HCT116 (cell line): ENCODE data around the gene TBX3. TPM values are rescaled to one million over a fixed set of nuclear protein-coding genes. Genes with fewer than 3 reads are reported as not detected.

Source experiments
- ATAC-seq: fragments of 200-7000 bp; cut with Tn5 transposase; 2 replicates; pipeline ENCODE4 v1.9.1; 2020; ENCODE audit warnings: mild to moderate bottlenecking, moderate library complexity
- BruUV-seq: library from RNA; stranded (reverse); fragments of 400-500 nt; replicated peaks from 2 replicates; lab custom pipeline; 2021; lab: Mats Ljungman, UMichigan
- CTCF ChIA-PET: fragments of 300-600 bp; sonication (Branson Sonifier 250); formaldehyde crosslinking; loops from one replicate; lab custom pipeline; 2021; ENCODE audit warnings: antibody characterized with exemption; lab: Charles Lee
- POLR2A ChIA-PET: fragments of 300-600, 350-600 bp; sonication (Branson Sonifier 250); formaldehyde crosslinking; loops from one replicate; lab custom pipeline; 2021; ENCODE audit warnings: antibody characterized with exemption; lab: Charles Lee
- RAD21 ChIA-PET, 2 experiments: fragments of 300-600 bp; sonication (Branson Sonifier 250); formaldehyde crosslinking; loops; one replicate each; lab custom pipeline; 2023; ENCODE audit warnings: low total read pairs in 2 of 2; ENCODE audit not compliant: uncharacterized antibody in 2 of 2, unreplicated experiment in 2 of 2, low non-redundant PET in 1 of 2; lab: Charles Lee
- DNase-seq: peaks from one replicate; pipeline ENCODE4 v3.0.0-alpha.2; 2010; ENCODE audit warnings: low read depth, low spot score
- H2AFZ ChIP-seq: fragments of 200-600 bp; shearing (Covaris generic), sonication (generic); 2 replicates; pipeline ENCODE4 v1.6.1; 2017; ENCODE audit warnings: low read depth, mixed run types, mixed read lengths, antibody characterized with exemption, low read length; ENCODE audit not compliant: poor library complexity, severe bottlenecking
- H3K27ac ChIP-seq: 2 replicates; pipeline ENCODE4 v1.5.1; 2012; ENCODE audit warnings: low read depth, low read length
- H3K27me3 ChIP-seq: fragments of 200-600 bp; sonication (generic); 2 replicates; pipeline ENCODE4 v1.6.1; 2016; ENCODE audit warnings: mixed run types, low read length, mixed read lengths; ENCODE audit not compliant: insufficient read depth
- H3K36me3 ChIP-seq, 2 experiments: fragments of 200-500 bp in 1 of 2; fragments of 200-600 bp in 1 of 2; sonication (Bioruptor generic) in 1 of 2; sonication (generic) in 1 of 2; 2 replicates each; pipeline versions ENCODE4 v1.5.1 to v1.6.1; 2014 to 2016; ENCODE audit warnings: low read length in 2 of 2, inconsistent platforms in 1 of 2, mixed read lengths in 1 of 2, mixed run types in 1 of 2; ENCODE audit not compliant: insufficient read depth in 2 of 2, control insufficient read depth in 1 of 2
- H3K4me1 ChIP-seq, 2 experiments: fragments of 200-600 bp in 1 of 2; sonication (generic) in 1 of 2; 2 replicates each; pipeline versions ENCODE4 v1.5.1 to v1.6.1; 2012 to 2017; ENCODE audit warnings: low read length in 2 of 2, inconsistent platforms in 1 of 2, mild to moderate bottlenecking in 1 of 2, mixed read lengths in 1 of 2, mixed run types in 1 of 2, moderate library complexity in 1 of 2; ENCODE audit not compliant: insufficient read depth in 2 of 2, control insufficient read depth in 1 of 2
- H3K4me2 ChIP-seq: fragments of 200-600 bp; sonication (generic); 2 replicates; pipeline ENCODE4 v1.6.1; 2017; ENCODE audit warnings: mixed run types, low read length, mixed read lengths
- H3K4me3 ChIP-seq, 2 experiments: fragments of 200-600 bp in 1 of 2; sonication (generic) in 1 of 2; replicated peaks in 1 of 2; 2 replicates each; pipeline ENCODE4 v1.5.1; 2011 to 2016; ENCODE audit warnings: low read length in 2 of 2, control low read depth in 1 of 2, low read depth in 1 of 2, mild to moderate bottlenecking in 1 of 2, mixed read lengths in 1 of 2, mixed run types in 1 of 2
- H3K79me2 ChIP-seq: fragments of 200-600 bp; sonication (generic); 2 replicates; pipeline ENCODE4 v1.6.1; 2017; ENCODE audit warnings: mild to moderate bottlenecking, mixed run types, low read length, moderate library complexity, mixed read lengths; ENCODE audit not compliant: insufficient read depth
- H3K9ac ChIP-seq: fragments of 200-600 bp; sonication (generic); 2 replicates; pipeline ENCODE4 v1.6.1; 2016; ENCODE audit warnings: low read length, mixed read lengths
- H3K9me2 ChIP-seq: fragments of 200-600 bp; sonication (generic), shearing (Covaris generic); 2 replicates; pipeline ENCODE4 v1.6.1; 2017; ENCODE audit warnings: mixed run types, mild to moderate bottlenecking, moderate library complexity; ENCODE audit not compliant: insufficient read depth
- H3K9me3 ChIP-seq, 2 experiments: fragments of 200-500 bp in 1 of 2; fragments of 200-600 bp in 1 of 2; sonication (Bioruptor generic) in 1 of 2; sonication (generic) in 1 of 2; 2 replicates each; pipeline ENCODE4 v1.6.1; 2014 to 2017; ENCODE audit warnings: low read length in 2 of 2, mixed read lengths in 2 of 2, inconsistent platforms in 1 of 2, low read depth in 1 of 2, mild to moderate bottlenecking in 1 of 2, mixed run types in 1 of 2, moderate library complexity in 1 of 2; ENCODE audit not compliant: control insufficient read depth in 1 of 2, insufficient read depth in 1 of 2
- H4K20me1 ChIP-seq: fragments of 200-600 bp; sonication (generic), shearing (Covaris generic); 2 replicates; pipeline ENCODE4 v1.6.1; 2017; ENCODE audit warnings: mixed run types, mild to moderate bottlenecking, moderate library complexity; ENCODE audit not compliant: insufficient read depth
- ATF3 ChIP-seq: IDR thresholded peaks from 2 replicates; pipeline ENCODE4 v1.6.1; 2012
- CBX3 ChIP-seq: IDR thresholded peaks from 2 replicates; pipeline ENCODE4 v1.6.1; 2012; ENCODE audit warnings: low read depth
- CTCF ChIP-seq, 3 experiments: fragments of 200-600 bp in 1 of 3; sonication (generic) in 1 of 3; IDR thresholded peaks in 2 of 3; conservative IDR thresholded peaks in 1 of 3; 2 replicates each; pipeline ENCODE4 v1.5.1; 2012 to 2017; ENCODE audit warnings: low read depth in 2 of 3, low read length in 2 of 3, antibody characterized with exemption in 1 of 3, borderline replicate concordance in 1 of 3, control low read depth in 1 of 3, mild to moderate bottlenecking in 1 of 3, mixed read lengths in 1 of 3, mixed run types in 1 of 3, moderate library complexity in 1 of 3; ENCODE audit not compliant: insufficient read depth in 1 of 3
- EGR1 ChIP-seq: IDR thresholded peaks from 2 replicates; pipeline ENCODE4 v1.6.1; 2012; ENCODE audit warnings: low read depth
- ELF1 ChIP-seq: IDR thresholded peaks from 2 replicates; pipeline ENCODE4 v1.6.1; 2012; ENCODE audit warnings: low read depth, borderline replicate concordance
- EZH2 ChIP-seq: fragments of 200-600 bp; sonication (generic); IDR thresholded peaks from 2 replicates; pipeline ENCODE4 v1.6.1; 2017; ENCODE audit warnings: antibody characterized with exemption, mixed run types
- FOSL1 ChIP-seq: IDR thresholded peaks from 2 replicates; pipeline ENCODE4 v1.6.1; 2012; ENCODE audit warnings: low read depth
- MAX ChIP-seq: IDR thresholded peaks from 2 replicates; pipeline ENCODE4 v1.6.1; 2012
- POLR2A ChIP-seq: IDR thresholded peaks from 2 replicates; pipeline ENCODE4 v1.7.0; 2011; ENCODE audit warnings: borderline replicate concordance; ENCODE audit not compliant: insufficient read depth, insufficient read length; ENCODE audit errors: extremely low read depth
- POLR2AphosphoS5 ChIP-seq: IDR thresholded peaks from 2 replicates; pipeline ENCODE4 v1.6.1; 2011; ENCODE audit warnings: mild to moderate bottlenecking, low read depth, low read length, moderate library complexity
- RAD21 ChIP-seq: IDR thresholded peaks from 2 replicates; pipeline ENCODE4 v1.6.1; 2012; ENCODE audit warnings: low read depth, mild to moderate bottlenecking
- SIN3A ChIP-seq: IDR thresholded peaks from 2 replicates; pipeline ENCODE4 v1.6.1; 2012; ENCODE audit warnings: low read depth
- SP1 ChIP-seq: IDR thresholded peaks from 2 replicates; pipeline ENCODE4 v1.6.1; 2012; ENCODE audit warnings: low read depth
- TCF7L2 ChIP-seq: IDR thresholded peaks from 2 replicates; pipeline ENCODE4 v1.7.0; 2011; ENCODE audit warnings: borderline replicate concordance, inconsistent platforms; ENCODE audit not compliant: insufficient read depth, insufficient read length; ENCODE audit errors: extremely low read depth
- YY1 ChIP-seq: IDR thresholded peaks from 2 replicates; pipeline ENCODE4 v1.6.1; 2011; ENCODE audit warnings: low read length, low read depth, moderate library complexity, mild to moderate bottlenecking; ENCODE audit not compliant: insufficient replicate concordance; ENCODE audit errors: extremely low read depth
- ZNF274 ChIP-seq: fragments of 200-500 bp; sonication (Bioruptor generic); IDR thresholded peaks from 2 replicates; pipeline ENCODE4 v1.6.1; 2014; ENCODE audit warnings: mild to moderate bottlenecking, low read depth, low read length, inconsistent platforms
- intact Hi-C: fragments of 100-400 bp; cut with micrococcal nuclease; formaldehyde crosslinking; loops from 2 replicates; pipeline ENCODE4 v1.10.0; 2022
- total RNA-seq: library from RNA; stranded (reverse); gene quantifications from one replicate; pipeline ENCODE4 v1.2.1, GENCODE V29; 2021; ENCODE audit not compliant: unreplicated experiment

The TBX3 gene
- total RNA-seq, 1 experiment from 2014 or later: 12.8 TPM

- ChIA-PET CTCF (no interaction called here), POLR2A (no interaction called here), RAD21 (no interaction called here)
- no peaks in the 10 kb centered on the region for H3K9me2 ChIP-seq
- no TSS peak for BruUV-seq
- DNase-seq (no peak), ATAC-seq (no peak)
- H3K27me3 ChIP-seq: no peaks in the 10 kb centered on the region
- peaks cover 3 to 7% of the 10 kb centered on the region in 2 experiments; a peak in 1 of 4 replicates for H3K36me3 ChIP-seq
- H2AFZ ChIP-seq: no peak overlapping the region
- no peak overlapping the region for H3K4me3 ChIP-seq
- H3K4me2 ChIP-seq: no peak overlapping the region
- no peaks in the 10 kb centered on the region for H3K9me3 ChIP-seq
- no peak overlapping the region for H3K27ac ChIP-seq
- H3K4me1 ChIP-seq: peaks cover 0 to 14% of the 10 kb centered on the region in 2 experiments; a peak in 2 of 4 replicates
- TF ChIP-seq ELF1: no peak
- TF ChIP-seq ATF3: no peak
- no peak for TF ChIP-seq RAD21
- no peak for TF ChIP-seq EGR1
- TF ChIP-seq ZNF274: no peak
- no peak for TF ChIP-seq SP1
- TF ChIP-seq FOSL1: no peak
- TF ChIP-seq POLR2A: no peak
- TF ChIP-seq SIN3A: no peak
- no peak for TF ChIP-seq EZH2
- no peak for TF ChIP-seq MAX
- TF ChIP-seq POLR2AphosphoS5: no peak
- no peak for TF ChIP-seq TCF7L2
- no peak for TF ChIP-seq CTCF (IDR thresholded peaks at IDR 0.05 in 2 of 3, conservative IDR thresholded peaks at IDR 0.05 in 1 of 3; ENCODE audit: borderline replicate concordance in 1 of 3, insufficient read depth in 1 of 3, low read depth in 2 of 3, low read length in 2 of 3)
- TF ChIP-seq YY1: no peak
- TF ChIP-seq CBX3: no peak
- no peaks in the 10 kb centered on the region for H4K20me1 ChIP-seq
- intact Hi-C loops: no loop called here
- H3K9ac ChIP-seq: no peak overlapping the region
- H3K79me2 ChIP-seq: peaks cover 16% of the 10 kb centered on the region
Observed at GRCh38 chr12:114678718-114679117, 5.3 kb downstream of the TBX3 start.
